NCI-H1694 (cell line): ENCODE data around the gene HCN3.
A peak's percentile ranks its signal among the peaks of the same experiment; 100 is the strongest.
"Not testable (repeated sequence)": the region's sequence is repeated elsewhere in the genome, so short reads cannot be mapped to it uniquely, and the experiment has no call there.

Experiments
- DNase-seq: peaks from one replicate; lab custom pipeline; 2025; lab: John Stamatoyannopoulos, UW

The HCN3 gene

DNA sequence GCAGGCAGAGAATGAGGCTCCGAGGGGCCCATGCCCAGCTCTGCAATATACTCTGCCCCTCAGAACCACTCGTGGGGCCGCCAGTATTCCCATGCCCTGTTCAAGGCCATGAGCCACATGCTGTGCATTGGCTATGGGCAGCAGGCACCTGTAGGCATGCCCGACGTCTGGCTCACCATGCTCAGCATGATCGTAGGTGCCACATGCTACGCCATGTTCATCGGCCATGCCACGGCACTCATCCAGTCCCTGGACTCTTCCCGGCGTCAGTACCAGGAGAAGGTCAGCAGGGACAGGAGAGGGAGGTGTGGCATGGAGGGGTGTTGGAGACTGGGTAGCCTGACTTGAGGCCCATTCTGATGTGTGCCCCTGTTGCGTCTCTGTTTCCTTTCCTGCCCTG is 7.2 kb downstream of the HCN3 start:
- DNase-seq: no peak

DNA sequence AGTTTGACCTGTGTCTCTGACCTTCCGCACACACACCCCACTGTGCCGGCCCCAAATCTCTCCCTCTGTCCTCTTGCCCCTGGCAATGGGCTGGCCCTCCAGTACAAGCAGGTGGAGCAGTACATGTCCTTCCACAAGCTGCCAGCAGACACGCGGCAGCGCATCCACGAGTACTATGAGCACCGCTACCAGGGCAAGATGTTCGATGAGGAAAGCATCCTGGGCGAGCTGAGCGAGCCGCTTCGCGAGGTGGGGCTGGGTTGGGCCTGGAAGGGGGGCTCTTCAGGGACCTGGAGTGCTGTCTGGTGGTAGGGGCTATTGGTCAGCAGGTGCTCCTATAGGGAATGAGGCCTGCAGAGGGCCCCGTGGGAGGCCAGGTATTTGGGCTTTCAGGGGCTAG is 7.8 kb downstream of the HCN3 start:
- DNase-seq: no peak

DNA sequence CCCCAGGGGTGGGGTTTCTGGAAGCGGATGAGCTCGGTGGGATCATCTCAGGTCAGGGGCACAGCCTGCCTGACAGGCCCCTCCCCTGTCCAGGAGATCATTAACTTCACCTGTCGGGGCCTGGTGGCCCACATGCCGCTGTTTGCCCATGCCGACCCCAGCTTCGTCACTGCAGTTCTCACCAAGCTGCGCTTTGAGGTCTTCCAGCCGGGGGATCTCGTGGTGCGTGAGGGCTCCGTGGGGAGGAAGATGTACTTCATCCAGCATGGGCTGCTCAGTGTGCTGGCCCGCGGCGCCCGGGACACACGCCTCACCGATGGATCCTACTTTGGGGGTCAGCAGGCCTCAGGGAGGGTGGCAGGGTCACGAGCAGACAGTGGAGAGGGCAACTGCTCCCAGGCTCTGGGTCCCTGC is 8.4 kb downstream of the HCN3 start:
- no peak for DNase-seq

DNA sequence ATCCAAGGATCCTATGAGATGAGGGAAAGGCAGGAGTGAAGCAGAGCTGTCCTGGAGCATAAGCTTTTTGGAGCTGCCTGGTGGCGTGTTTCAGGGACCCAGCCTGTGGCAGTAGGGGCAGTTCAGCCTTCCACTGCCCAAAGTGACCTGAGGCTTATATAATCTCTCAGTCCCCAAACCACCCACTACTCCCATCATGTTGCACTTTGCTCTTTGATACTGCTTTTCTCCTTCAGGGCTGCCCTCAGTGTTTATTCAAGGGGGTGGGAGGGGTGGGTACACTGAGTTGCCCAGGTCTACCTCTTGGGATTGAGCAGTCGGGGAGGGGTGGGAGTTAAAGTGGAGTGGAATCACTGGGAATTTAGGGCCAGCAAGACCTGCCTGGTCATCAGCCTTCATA is 9.3 kb downstream of the HCN3 start:
- no peak for DNase-seq

DNA sequence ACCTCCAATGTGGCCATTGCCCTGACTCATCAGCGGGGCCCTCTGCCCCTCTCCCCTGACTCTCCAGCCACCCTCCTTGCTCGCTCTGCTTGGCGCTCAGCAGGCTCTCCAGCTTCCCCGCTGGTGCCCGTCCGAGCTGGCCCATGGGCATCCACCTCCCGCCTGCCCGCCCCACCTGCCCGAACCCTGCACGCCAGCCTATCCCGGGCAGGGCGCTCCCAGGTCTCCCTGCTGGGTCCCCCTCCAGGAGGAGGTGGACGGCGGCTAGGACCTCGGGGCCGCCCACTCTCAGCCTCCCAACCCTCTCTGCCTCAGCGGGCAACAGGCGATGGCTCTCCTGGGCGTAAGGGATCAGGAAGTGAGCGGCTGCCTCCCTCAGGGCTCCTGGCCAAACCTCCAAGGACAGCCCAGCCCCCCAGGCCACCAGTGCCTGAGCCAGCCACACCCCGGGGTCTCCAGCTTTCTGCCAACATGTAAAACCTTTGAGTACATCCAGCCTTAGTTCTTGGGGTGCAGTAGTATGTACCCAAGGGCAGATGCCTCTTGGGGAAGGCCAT is 10.8 kb downstream of the HCN3 start:
- DNase-seq: no peak

DNA sequence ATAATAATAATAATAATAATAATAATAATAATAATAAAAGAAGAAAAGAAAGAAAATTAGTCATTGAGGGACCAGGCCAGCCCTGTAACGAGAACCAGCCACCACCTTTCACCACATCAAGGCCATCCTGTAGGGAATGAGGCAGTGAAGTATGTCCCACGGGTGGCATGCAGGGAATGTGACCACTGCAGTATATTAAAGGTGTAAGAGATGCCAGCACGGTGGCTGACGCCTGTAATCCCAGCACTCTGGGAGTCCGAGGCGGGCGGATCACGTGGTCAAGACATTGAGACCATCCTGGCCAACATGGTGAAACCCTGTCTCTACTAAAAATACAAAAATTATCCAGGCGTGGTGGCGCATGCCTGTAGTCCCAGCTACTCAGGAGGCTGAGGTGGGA is 13.7 kb downstream of the HCN3 start:
- not testable (repeated sequence) for DNase-seq

DNA sequence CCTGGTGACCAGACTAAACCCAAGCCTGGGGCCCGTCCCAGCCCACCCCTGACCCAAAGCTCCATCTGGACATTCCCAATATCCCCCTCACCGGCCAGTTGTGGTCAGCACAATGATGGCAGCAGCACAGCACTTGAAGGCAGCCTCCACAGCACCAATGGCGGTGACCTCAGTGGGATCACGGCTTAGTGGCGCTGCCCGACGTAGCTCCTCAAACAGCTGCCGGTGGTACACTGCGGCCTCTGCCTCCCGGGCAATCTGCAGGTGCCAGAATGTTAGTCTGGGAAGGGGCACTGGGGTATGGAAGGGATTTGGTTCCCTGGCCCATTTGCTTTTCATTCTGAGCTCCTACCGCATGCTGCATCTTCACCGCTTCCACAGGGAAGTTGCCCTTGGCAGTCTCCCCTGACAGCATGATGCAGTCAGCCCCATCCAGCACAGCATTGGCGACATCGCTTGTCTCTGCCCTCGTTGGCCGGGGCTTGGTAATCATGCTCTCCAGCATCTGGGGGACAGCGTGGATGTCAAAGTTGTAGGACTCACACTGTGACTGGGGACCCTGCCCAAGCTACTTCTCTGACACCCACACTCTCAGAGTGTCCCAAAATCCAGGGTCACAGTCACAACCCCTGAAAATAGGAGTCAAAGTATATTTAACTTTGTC is 16.0 kb downstream of the HCN3 start:
- no peak for DNase-seq

DNA sequence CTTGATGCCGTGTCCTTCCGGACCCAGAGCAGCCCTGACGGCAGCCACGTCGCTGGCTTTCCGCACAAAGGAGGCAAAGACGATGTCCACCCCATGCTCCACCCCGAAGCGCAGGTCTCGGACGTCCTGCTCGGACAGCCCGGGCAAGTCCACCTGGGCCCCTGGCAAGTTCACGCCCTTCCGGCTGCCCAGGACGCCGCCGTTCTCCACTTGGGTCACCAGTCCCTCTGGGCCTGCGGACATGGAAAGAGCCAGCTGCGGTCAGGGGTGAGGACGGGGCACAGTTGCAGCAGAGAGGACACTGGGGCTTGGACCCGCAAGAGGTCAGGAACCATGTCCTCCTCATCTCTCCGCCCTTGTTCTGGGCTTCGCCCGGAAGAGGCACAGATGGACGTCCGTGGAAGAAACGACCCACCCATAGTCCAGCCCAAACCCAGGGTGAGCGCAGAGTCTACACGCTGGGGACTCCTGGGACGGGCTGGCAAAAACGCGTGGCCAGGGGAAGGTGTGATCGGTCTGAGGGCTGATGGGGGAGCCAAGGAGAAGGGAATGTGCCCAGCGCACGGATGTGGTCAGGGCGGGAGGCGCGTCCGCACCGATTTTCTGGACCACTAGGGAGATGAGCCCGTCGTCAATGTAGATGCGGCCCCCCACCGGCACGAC is 17.4 kb downstream of the HCN3 start:
- no peak for DNase-seq

DNA sequence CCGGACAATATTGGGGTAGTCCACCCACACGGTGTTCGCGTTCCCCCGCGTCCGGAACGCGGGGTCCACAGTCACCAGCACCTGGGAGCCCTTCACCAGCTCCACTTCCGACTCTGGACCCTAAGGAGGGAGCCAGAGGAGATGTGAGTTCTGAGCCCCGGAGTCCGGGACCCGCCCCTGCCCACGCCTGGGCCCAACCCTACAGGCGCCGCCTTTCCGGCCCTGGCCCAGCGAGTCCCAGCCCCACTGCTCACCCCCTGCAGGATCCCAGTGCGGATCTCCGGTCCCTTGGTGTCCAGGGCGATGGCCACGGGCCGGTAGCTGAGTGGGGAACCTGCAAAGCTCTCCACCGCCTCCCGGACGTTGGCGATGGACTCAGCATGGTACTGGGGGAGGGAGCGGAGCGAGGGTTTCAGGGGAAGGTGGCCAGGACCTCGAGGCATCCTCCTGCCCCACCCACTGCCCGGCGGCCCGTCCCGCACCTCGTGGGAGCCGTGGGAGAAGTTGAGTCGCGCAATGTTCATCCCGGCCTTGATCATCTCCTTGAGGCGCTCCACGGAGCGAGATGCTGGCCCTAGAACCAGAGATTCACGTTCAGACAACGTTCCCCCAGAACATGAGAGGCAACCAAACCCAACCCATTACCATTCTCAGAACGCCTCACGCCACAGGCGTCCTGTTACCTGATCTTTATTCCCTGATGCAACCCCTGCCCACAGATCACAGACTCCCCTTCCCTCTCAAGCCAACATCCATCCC is 18.1 kb downstream of the HCN3 start:
- DNase-seq: no peak

DNA sequence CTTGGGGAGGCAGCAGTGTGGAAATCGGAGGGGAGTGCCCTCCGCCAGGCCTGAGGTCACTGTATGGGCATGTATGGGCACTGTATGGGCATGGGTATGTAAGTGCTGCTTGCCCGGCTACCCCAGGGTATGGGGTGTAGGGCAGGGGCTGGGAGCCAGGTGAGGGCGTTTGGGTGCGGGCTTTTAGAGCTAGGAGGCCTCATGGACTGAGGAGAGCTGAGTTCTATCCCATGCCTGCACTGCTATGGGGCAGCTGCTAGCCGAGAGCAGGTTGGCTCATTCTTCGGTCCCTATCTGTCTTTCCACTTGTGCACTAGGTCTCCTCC is 18.6 kb downstream of the HCN3 start:
- no peak for DNase-seq

DNA sequence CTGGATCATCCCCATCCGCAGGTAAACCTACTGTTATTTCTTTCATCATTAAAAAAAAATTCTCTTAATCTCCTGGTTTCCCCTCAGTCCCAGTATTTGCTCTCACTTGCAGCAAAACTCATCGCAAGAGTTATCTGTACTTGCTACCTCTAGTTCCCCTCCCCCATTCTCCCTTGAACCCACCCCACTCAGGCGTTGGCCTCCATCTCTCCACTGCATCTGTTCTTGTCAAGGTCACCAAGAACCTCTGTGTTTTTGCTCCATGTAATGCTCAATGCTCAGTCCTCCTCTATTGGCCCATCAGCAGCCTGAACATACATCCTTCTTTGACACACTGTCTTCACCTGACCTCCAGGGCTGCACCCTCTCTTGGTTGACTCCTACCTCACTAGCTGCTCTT is 19.4 kb downstream of the HCN3 start:
- DNase-seq: no peak

DNA sequence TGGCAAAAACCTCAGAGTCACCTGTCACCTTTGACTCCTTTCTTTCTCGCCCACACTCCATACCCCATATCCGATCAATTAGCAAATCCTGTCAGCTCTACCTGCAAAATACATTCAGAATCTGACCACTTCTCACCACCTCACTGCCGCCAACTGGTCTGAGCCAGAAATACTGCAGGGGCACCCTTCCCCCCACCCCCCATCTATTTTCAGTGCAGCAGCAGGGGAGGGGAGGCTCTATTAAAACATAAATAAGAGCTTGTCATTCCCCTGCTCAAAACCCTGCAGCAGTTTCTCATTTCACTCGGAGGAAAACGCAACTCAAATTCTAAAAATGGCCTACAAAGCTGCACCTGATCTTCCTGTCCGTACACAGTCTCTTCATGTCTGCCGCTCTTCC is 20.1 kb downstream of the HCN3 start:
- DNase-seq: no peak

DNA sequence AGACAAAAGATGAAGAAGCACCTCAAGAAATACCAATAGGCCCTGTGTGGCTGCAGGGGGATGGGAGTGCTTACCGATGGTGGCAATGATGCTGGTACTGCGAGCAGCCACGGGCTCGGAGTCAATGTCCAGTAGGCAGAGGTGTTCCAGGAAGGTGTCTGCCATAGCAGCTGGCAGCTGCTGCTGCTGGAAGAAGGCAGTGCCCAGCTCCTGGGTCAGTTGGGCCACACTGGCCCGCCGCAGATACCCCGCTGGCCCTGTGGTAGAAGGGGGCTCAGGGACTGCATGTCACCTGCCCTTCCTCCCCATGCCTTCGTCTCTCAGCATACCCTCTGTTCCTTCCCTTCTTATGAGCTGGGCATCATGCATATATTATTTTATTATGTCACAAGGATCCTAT is 22.8 kb downstream of the HCN3 start:
- DNase-seq: no peak

DNA sequence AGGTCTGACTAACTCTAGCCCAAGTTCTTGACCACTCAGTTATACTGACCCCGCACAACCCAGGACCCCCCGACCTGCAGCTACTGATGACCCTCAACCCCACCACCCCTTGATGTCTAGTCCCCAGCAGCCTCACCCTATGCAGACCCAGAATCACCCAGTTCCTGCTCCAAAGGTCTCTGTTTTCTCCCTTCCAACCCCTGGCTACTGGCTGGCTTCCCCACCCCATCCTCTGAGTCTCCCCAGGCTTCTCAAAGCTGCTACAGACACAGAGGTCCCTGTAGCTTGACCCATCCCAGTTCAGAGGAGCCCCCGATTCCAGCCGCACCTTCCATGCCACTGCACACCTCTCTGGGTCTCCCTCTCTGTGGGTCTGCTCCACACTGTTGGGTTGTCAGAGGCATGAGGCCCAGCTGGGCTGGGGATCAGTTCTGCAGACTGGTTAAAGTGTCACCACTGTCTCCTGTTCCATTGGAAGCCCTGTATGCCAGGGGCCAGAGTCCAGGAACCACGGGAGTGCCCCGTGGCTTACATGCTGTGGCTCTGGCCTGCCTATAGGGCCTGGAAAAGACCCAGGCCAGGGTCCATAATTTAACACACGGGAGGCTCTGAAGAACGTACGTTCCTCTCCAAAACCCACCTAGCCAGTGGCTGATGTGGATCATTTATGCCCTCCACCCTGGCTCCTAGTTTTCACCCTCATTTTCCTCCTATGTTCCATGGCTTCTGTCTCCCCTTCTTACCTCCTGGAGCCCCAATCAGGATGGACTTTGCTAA is 23.5 kb downstream of the HCN3 start:
- DNase-seq: no peak

DNA sequence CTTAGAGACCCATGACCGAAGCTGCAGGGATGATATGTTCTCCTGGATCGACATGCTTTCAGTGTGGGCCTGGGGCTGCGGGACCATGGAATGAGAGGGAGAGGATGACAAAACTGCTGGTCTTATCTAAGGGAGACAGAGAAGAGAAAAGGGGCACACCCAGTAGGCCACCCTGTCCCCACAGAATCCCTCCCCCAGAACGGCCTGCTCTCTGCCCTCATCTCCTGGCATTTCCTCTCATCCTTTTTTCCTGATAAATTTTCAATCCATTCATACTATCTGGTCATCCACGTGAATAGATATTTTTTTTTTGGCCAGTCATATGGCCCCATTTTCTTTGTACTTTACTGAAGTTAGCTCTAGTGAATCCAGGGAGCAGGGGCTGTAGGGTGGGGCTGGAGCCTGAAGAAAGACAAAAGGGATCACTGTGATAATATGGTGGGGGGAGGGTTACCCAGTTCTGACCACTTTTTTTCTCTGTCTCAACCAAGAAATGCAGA is 24.1 kb downstream of the HCN3 start, which contains the start of gene PKLR:
TSS of gene PKLR (minus strand) at position 97 of the 500 bp plus-strand sequence. CDS start at position 54, 43 bp downstream.
- DNase-seq: no peak

DNA sequence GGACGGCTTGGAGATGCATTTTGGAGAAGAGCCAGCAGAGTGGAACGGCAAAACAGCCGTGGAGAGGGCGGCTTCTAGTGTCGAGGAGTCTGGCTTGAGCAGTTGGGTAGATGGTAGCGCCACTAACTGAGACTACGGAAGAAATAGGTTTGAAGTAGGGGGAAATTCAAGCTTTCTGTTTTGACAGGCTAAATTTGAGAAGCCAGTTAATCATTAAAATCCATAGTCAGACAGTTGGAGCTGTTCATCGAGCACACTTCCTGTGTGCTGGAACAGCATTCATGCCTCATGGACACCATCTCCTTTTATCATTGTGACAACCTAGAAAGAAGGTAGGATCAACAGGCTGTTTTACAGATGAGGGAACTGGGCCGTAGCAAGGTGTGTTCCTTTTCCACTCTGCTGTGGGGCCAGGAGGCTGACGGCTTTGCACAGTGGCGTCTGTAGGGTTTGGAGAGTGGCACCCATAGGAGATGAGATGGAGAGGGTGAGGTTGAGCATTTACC is 27.3 kb downstream of the HCN3 start:
- no peak for DNase-seq

DNA sequence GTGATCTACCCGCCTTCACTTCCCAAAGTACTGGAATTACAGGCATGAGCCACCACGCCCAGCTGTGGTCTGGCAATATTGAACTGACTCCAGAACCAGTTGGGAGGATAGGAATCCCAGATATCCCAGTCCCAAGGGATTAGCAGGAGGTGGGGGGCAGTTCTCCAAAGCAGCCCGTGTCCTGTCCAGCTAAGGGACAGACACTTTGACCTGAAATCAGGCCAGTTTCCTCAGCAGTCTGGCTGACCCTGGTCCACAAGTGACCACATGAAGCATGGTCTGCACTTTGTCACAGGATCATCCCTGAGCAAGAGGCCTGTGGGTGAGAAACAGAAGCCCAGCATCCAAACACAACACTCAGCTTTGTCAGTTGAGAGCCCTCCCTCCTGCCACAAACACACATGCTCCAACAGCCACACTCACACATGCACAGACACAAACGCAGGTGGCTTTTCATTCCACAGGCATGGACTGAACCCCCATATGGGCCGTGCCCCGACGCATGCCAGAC is 28.7 kb downstream of the HCN3 start:
- no peak for DNase-seq

DNA sequence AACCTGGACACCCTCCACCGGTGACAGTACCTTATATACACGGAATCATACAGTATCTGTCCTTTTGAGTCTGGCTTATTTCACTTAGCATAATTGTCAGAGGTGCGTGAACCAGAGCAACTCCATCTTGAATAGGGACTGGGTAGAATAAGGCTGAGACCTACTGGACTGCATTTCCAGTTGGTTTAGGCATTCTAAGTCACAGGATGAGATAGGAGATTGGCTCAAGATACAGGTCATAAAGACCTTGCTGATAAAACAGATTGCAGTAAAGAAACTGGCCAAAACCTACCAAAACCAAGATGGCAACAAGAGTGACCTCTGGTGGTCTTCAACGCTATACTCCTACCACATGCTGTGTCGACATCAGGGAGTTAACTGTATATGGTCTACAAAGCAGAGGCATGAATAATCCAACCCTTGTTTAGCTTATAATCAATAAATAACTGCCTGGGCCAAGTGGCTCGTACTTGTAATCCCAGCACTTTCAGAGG is 30.0 kb downstream of the HCN3 start:
- peak; percentile 65 for DNase-seq

DNA sequence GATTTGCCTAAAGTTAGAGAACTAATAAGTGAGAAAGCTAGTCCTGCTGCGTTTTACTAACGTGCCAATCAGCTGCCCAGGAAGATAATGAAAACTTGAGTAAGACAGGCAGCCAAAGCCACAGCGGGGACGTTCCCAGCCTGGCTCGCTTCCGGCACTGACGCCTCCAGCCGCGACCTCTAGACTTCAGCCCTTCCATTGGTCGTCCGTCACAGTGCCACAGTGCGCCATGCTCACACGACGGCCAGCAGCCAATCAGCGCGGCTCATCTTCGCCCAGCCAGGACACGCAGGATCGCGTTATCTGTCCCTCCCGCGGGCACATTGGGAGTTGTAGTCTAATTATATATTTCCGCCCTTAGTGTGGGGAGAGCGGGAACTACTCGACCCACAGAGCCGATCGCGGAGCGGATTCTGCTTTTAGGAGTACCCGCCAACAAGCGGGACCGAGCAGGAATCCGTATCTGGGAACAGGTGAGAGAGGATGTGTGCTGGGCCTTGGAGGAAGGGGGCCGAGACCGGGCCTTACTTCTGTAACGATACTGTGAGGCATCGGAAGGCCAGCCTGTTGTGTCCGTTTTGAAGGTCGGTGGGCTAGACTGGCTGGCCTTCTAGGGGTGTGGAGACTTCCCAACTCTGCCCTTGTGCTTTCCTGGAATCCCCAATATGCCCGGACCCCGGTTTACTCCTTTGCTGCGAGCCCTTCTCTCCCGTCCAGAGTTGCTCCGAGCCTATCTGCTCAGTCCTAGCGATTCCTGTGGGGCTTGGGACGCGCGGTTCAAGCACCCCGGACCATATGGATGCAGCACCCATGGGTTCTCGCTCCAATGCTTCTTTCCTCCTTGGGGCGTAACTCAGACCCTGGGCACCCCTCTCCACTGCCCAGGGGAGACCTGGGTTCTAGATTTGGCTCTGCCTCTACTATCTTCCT is 31.5 kb downstream of the HCN3 start, which contains the start of gene FDPS:
TSS of gene FDPS (plus strand) at position 374 of the 930 bp plus-strand sequence. CDS start 924 bp downstream, outside the sequence.
- peak; percentile 100 for DNase-seq

DNA sequence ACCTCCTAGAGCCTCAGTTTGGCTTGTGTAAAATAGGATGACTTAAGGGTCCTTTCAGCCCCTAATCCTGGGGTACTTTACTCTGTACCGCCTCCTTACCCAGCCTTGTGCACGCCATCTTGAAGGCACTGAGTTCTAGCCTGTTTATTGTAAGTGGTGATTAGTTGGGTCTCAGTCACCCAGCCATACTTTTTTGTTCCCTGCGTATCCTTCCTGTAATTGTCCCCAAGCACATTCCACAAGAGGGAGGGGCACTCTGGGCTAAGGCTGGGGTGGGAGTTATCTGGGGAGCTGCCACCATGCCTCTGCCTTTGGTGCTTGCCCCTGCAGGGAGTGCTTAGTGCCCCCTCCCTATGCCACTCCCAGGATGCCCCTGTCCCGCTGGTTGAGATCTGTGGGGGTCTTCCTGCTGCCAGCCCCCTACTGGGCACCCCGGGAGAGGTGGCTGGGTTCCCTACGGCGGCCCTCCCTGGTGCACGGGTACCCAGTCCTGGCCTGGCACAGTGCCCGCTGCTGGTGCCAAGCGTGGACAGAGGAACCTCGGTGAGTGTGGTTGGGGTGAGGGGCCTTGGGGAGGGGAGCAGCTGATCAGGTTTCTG is 32.3 kb downstream of the HCN3 start:
- no peak for DNase-seq
